ENCODE results near the gene OR10A6. TPM values are rescaled to one million over a fixed set of nuclear protein-coding genes. Genes with fewer than 3 reads are reported as not detected.

The OR10A6 gene
- total RNA-seq, 1 donor = under 0.01 TPM

GRCh38 chr11:7882860-7883259 is 48.2 kb downstream of the OR10A6 start:
- DNase-seq (ENCODE audit: low read depth in 2 of 3, low spot score in 2 of 3) = no peak

Small RNA genes lying within 50 kb of the gene (small RNA-seq; reads per million reads assigned to genes)
- gene COX6CP5 (not detected), gene RNU6-943P (not detected)

Other genes with a start within 250 kb of the OR10A6 start
- gene OVCH2, start 224.8 kb downstream of the OR10A6 start, total RNA-seq = not detected
- gene OR5P2, start 134.3 kb downstream of the OR10A6 start, total RNA-seq = not detected
- gene OR5P3, start 100.4 kb downstream of the OR10A6 start, total RNA-seq = not detected
- under 0.01 TPM for gene OR10A3, start 10.4 kb upstream of the OR10A6 start, total RNA-seq
- not detected for gene NLRP10, start 34.2 kb upstream of the OR10A6 start, total RNA-seq
- gene EIF3F, start 56.1 kb upstream of the OR10A6 start, total RNA-seq = 1,083 TPM
- gene TUB, start 149.9 kb upstream of the OR10A6 start, total RNA-seq = 2.2 TPM
- gene RIC3, start 237.8 kb upstream of the OR10A6 start, total RNA-seq = 5.7 TPM

Measured in hematopoietic multipotent progenitor cell (in vitro differentiated cells).